HepG2 (cell line): Measurements from ENCODE around the gene FAM83C. TPM values are rescaled to one million over a fixed set of nuclear protein-coding genes. Genes with fewer than 3 reads are reported as not detected.
A peak's percentile ranks its signal among the peaks of the same experiment; 100 is the strongest.

Source experiments
- AGO1 ChIP-seq: fragments of 200-400 bp; formaldehyde crosslinking; IDR thresholded peaks from 2 replicates; pipeline ENCODE4 v1.6.1; 2017; ENCODE audit warnings: mild to moderate bottlenecking, low read depth, low read length, moderate library complexity; ENCODE audit not compliant: poor library complexity, severe bottlenecking
- CENPBD1 ChIP-seq: sonication (generic); formaldehyde crosslinking; IDR thresholded peaks from 2 replicates; pipeline ENCODE4 v1.8.0; 2022; ENCODE audit warnings: missing genetic modification reagents, low read depth, mild to moderate bottlenecking, borderline replicate concordance
- ETV5 ChIP-seq: IDR thresholded peaks from 2 replicates; pipeline ENCODE4 v1.6.1; 2018; ENCODE audit warnings: missing biosample characterization, missing genetic modification reagents, inconsistent platforms, borderline replicate concordance
- GABPA ChIP-seq, 2 experiments: IDR thresholded peaks; 2 replicates each; pipeline ENCODE4 v1.6.1; 2011 to 2016; ENCODE audit warnings: low read depth in 2 of 2, low read length in 1 of 2, missing biosample characterization in 1 of 2, missing genetic modification characterization in 1 of 2
- MTA1 ChIP-seq: sonication (generic); formaldehyde crosslinking; IDR thresholded peaks from 2 replicates; pipeline ENCODE4 v1.4.0; 2020; ENCODE audit warnings: missing genetic modification reagents, mild to moderate bottlenecking, borderline replicate concordance
- NCOA1 ChIP-seq: sonication (generic); formaldehyde crosslinking; IDR thresholded peaks from 2 replicates; pipeline ENCODE4 v1.9.0; 2021; ENCODE audit warnings: missing genetic modification reagents
- RAD21 ChIP-seq: fragments of 450-650 bp; formaldehyde crosslinking; IDR thresholded peaks from 2 replicates; pipeline ENCODE4 v1.5.0; 2020; ENCODE audit warnings: mild to moderate bottlenecking
- REXO4 ChIP-seq: sonication (generic); formaldehyde crosslinking; IDR thresholded peaks from 2 replicates; pipeline ENCODE4 v1.8.0; 2022; ENCODE audit warnings: missing genetic modification reagents, mild to moderate bottlenecking, borderline replicate concordance
- SP2 ChIP-seq: sonication (generic); formaldehyde crosslinking; IDR thresholded peaks from 2 replicates; pipeline ENCODE4 v1.5.1; 2020; ENCODE audit warnings: mild to moderate bottlenecking, missing genetic modification reagents
- TGIF2 ChIP-seq: IDR thresholded peaks from 2 replicates; pipeline ENCODE4 v1.6.1; 2016; ENCODE audit warnings: control low read depth, missing compliant biosample characterization
- TSC22D2 ChIP-seq: sonication (generic); formaldehyde crosslinking; IDR thresholded peaks from 2 replicates; pipeline ENCODE4 v1.5.1; 2020; ENCODE audit warnings: missing genetic modification reagents, mild to moderate bottlenecking, borderline replicate concordance
- ZFP36 ChIP-seq: fragments of 150-350 bp; IDR thresholded peaks from 2 replicates; pipeline ENCODE4 v1.6.1; 2018; ENCODE audit warnings: borderline replicate concordance, low read length, low read depth; ENCODE audit not compliant: partially characterized antibody
- ZFP91 ChIP-seq: sonication (generic); formaldehyde crosslinking; IDR thresholded peaks from 2 replicates; pipeline ENCODE4 v1.9.0; 2022; ENCODE audit warnings: missing genetic modification reagents, mild to moderate bottlenecking, borderline replicate concordance
- ZNF101 ChIP-seq: sonication (generic); formaldehyde crosslinking; IDR thresholded peaks from 2 replicates; pipeline ENCODE4 v1.4.0; 2020; ENCODE audit warnings: mild to moderate bottlenecking, low read depth, missing genetic modification reagents, borderline replicate concordance
- ZNF282 ChIP-seq: fragments of 450-650 bp; IDR thresholded peaks from 2 replicates; pipeline ENCODE4 v1.6.1; 2018; ENCODE audit not compliant: partially characterized antibody
- ZNF30 ChIP-seq: sonication (generic); formaldehyde crosslinking; IDR thresholded peaks from 2 replicates; pipeline ENCODE4 v1.5.0; 2020; ENCODE audit warnings: mild to moderate bottlenecking, missing genetic modification reagents
- ZNF607 ChIP-seq: sonication (generic); formaldehyde crosslinking; IDR thresholded peaks from 2 replicates; pipeline ENCODE4 v1.5.1; 2020; ENCODE audit warnings: missing genetic modification reagents, mild to moderate bottlenecking, borderline replicate concordance
- ZNF749 ChIP-seq: sonication (generic); formaldehyde crosslinking; IDR thresholded peaks from 2 replicates; pipeline ENCODE4 v1.8.0; 2022; ENCODE audit warnings: mild to moderate bottlenecking, missing genetic modification reagents, moderate library complexity, borderline replicate concordance
- ZSCAN22 ChIP-seq: sonication (generic); formaldehyde crosslinking; IDR thresholded peaks from 2 replicates; pipeline ENCODE4 v1.4.0; 2020; ENCODE audit warnings: mild to moderate bottlenecking, missing genetic modification reagents
- ZSCAN30 ChIP-seq: sonication (generic); formaldehyde crosslinking; IDR thresholded peaks from 2 replicates; pipeline ENCODE4 v1.5.0; 2020; ENCODE audit warnings: mild to moderate bottlenecking, missing genetic modification reagents
- polyA plus RNA-seq, 8 experiments: library from polyadenylated mRNA; depleted of rRNA in 3 of 8; stranded (reverse) in 7 of 8; unstranded in 1 of 8; fragments of >200 nt; fragmentation: Illumina TruSeq in 4 of 8; extraction: Trizol in 4 of 8; gene quantifications; 2 replicates each; pipeline versions ENCODE4 v1.2.1 to v1.2.3, GENCODE V29; 2011 to 2016; ENCODE audit warnings: low read depth in 4 of 8, missing spikeins in 1 of 8, mixed read lengths in 1 of 8; ENCODE audit not compliant: insufficient read depth in 1 of 8
- total RNA-seq, 5 experiments: library from RNA; depleted of rRNA; stranded (reverse); fragments of >200 nt; fragmentation: Illumina TruSeq; extraction: Trizol; gene quantifications; 2 replicates each; pipeline ENCODE4 v1.2.3, GENCODE V29; 2016; ENCODE audit warnings: low read depth in 1 of 5

FAM83C gene
- total and polyA plus RNA-seq, 2 of the 13 experiments (the other 11 are each of a cell fraction or from before 2014, with no cell fraction given), result 0.04 TPM; not detected in 1

GRCh38 chr20:35294293-35294685 is 2.1 kb upstream of the FAM83C start (continued):
- no peak for TF ChIP-seq GABPA (IDR thresholded peaks at IDR 0.05; ENCODE audit: low read depth, low read length)
- no peak for TF ChIP-seq GABPA (CRISPR knock-in tag; IDR thresholded peaks at IDR 0.05; ENCODE audit: low read depth)
- TF ChIP-seq SP2 (CRISPR knock-in tag), result 0 out of 2 replicates have a peak, but pooled peaks have one; percentile 3
- TF ChIP-seq REXO4 (CRISPR knock-in tag), result no peak
- TF ChIP-seq ZNF749 (CRISPR knock-in tag), result no peak
- TF ChIP-seq NCOA1, result no peak
- no peak for TF ChIP-seq ZSCAN30 (CRISPR knock-in tag)
- TF ChIP-seq ZFP91 (CRISPR knock-in tag), result no peak
- no peak for TF ChIP-seq TSC22D2
- TF ChIP-seq RAD21 (CRISPR knock-in tag), result peak; percentile 4; the same call in 1 of the 2 replicates
- no peak for TF ChIP-seq AGO1
- no peak for TF ChIP-seq ZNF282
- 0 out of 2 replicates have a peak, but pooled peaks have one; percentile 14 for TF ChIP-seq ZNF607 (CRISPR knock-in tag)
- TF ChIP-seq MTA1 (CRISPR knock-in tag), result no peak
- TF ChIP-seq ZNF30 (CRISPR knock-in tag), result no peak
- no peak for TF ChIP-seq ZSCAN22 (CRISPR knock-in tag)
- no peak for TF ChIP-seq ZFP36
- no peak for TF ChIP-seq TGIF2 (CRISPR knock-in tag)
- TF ChIP-seq ZNF101 (CRISPR knock-in tag), result no peak
- TF ChIP-seq ETV5, result no peak
- TF ChIP-seq CENPBD1, result no peak
